ENCODE measurements around the gene CHST1. TPM values are rescaled to one million over a fixed set of nuclear protein-coding genes. Genes with fewer than 3 reads are reported as not detected.

Gene CHST1
- total RNA-seq, 2 experiments from 2014 or later = not detected

- DNase-seq (ENCODE audit: low spot score) = no peak
- TF ChIP-seq CTCF (conservative IDR thresholded peaks at IDR 0.05; ENCODE audit: low read length) = no peak
- TF ChIP-seq EZH2phosphoT487 (IDR thresholded peaks at IDR 0.05; ENCODE audit: borderline replicate concordance, low read depth, low read length) = no peak
Observed at GRCh38 chr11:45702511-45702910, 37.1 kb upstream of the CHST1 start.

GRCh38 chr11:45698777-45699497 lies 33.5 kb upstream of the CHST1 start:
- H3K9me2 ChIP-seq (ENCODE audit: insufficient read depth, low read length) = no peaks in the 10 kb centered on the region
- BruUV-seq (replicated peaks) = no TSS peak
- intact Hi-C loops (cut with micrococcal nuclease; ENCODE audit: unreplicated experiment) = no loop called here
- H3K79me2 ChIP-seq (ENCODE audit: insufficient read depth, low read depth, low read length) = no peaks in the 10 kb centered on the region
- TF ChIP-seq EZH2phosphoT487 (IDR thresholded peaks at IDR 0.05; ENCODE audit: borderline replicate concordance, low read depth, low read length) (no peak), CTCF (conservative IDR thresholded peaks at IDR 0.05; ENCODE audit: low read length) (no peak)
- CTCF ChIA-PET (ENCODE audit: unreplicated experiment) = no interaction called here
- H3K9me3 ChIP-seq (ENCODE audit: low read length) = no peaks in the 10 kb centered on the region
- no peak overlapping the region for H2AFZ ChIP-seq (ENCODE audit: low read length)
- H3K36me3 ChIP-seq (ENCODE audit: insufficient read depth, low read length) = no peaks in the 10 kb centered on the region
- no peak overlapping the region for H3K4me3 ChIP-seq (ENCODE audit: low read depth, low read length, poor library complexity, severe bottlenecking)
- POLR2A ChIA-PET = no interaction called here
- no peaks in the 10 kb centered on the region for H3K4me1 ChIP-seq (ENCODE audit: insufficient read depth, low read length, poor library complexity, severe bottlenecking)
- no peaks in the 10 kb centered on the region for H4K20me1 ChIP-seq (ENCODE audit: insufficient read depth, low read length)
- H3K4me2 ChIP-seq (ENCODE audit: low read length) = no peak overlapping the region
- H3K27ac ChIP-seq (ENCODE audit: low read depth, low read length, poor library complexity, severe bottlenecking) = no peak overlapping the region
- no peak for DNase-seq (ENCODE audit: low spot score)

More at GRCh38 chr11:45702511-45702910, 37.1 kb upstream of the CHST1 start:
- Histone ChIP-seq H4K20me1 (ENCODE audit: insufficient read depth, low read length) (no peaks in the 10 kb centered on the region), H3K79me2 (ENCODE audit: insufficient read depth, low read depth, low read length) (no peaks in the 10 kb centered on the region), H2AFZ (ENCODE audit: low read length) (no peak overlapping the region), H3K4me1 (ENCODE audit: insufficient read depth, low read length, poor library complexity, severe bottlenecking) (no peaks in the 10 kb centered on the region), H3K9me3 (ENCODE audit: low read length) (no peaks in the 10 kb centered on the region), H3K4me2 (ENCODE audit: low read length) (no peak overlapping the region), H3K9me2 (ENCODE audit: insufficient read depth, low read length) (no peaks in the 10 kb centered on the region), H3K27ac (ENCODE audit: low read depth, low read length, poor library complexity, severe bottlenecking) (no peak overlapping the region), H3K4me3 (ENCODE audit: low read depth, low read length, poor library complexity, severe bottlenecking) (no peak overlapping the region), H3K36me3 (ENCODE audit: insufficient read depth, low read length) (no peaks in the 10 kb centered on the region)
- intact Hi-C loops (cut with micrococcal nuclease; ENCODE audit: unreplicated experiment) = no loop called here
- POLR2A ChIA-PET = interaction anchor here (0.6 kb wide), 1 partner anchor 402 kb away, joined by 3 read pairs; no protein-coding TSS in a partner anchor
- BruUV-seq (replicated peaks) = no TSS peak
- CTCF ChIA-PET (ENCODE audit: unreplicated experiment) = no interaction called here

GRCh38 chr11:45692808-45693453 lies 27.5 kb upstream of the CHST1 start:
- Histone ChIP-seq H3K4me2 (ENCODE audit: low read length) (no peak overlapping the region), H2AFZ (ENCODE audit: low read length) (no peak overlapping the region), H3K4me1 (ENCODE audit: insufficient read depth, low read length, poor library complexity, severe bottlenecking) (no peaks in the 10 kb centered on the region), H3K4me3 (ENCODE audit: low read depth, low read length, poor library complexity, severe bottlenecking) (no peak overlapping the region), H4K20me1 (ENCODE audit: insufficient read depth, low read length) (no peaks in the 10 kb centered on the region), H3K9me3 (ENCODE audit: low read length) (no peaks in the 10 kb centered on the region), H3K9me2 (ENCODE audit: insufficient read depth, low read length) (no peaks in the 10 kb centered on the region), H3K79me2 (ENCODE audit: insufficient read depth, low read depth, low read length) (no peaks in the 10 kb centered on the region), H3K36me3 (ENCODE audit: insufficient read depth, low read length) (no peaks in the 10 kb centered on the region), H3K27ac (ENCODE audit: low read depth, low read length, poor library complexity, severe bottlenecking) (no peak overlapping the region)
- BruUV-seq (replicated peaks) = no TSS peak
- intact Hi-C loops (cut with micrococcal nuclease; ENCODE audit: unreplicated experiment) = no loop called here
- ChIA-PET POLR2A (interaction anchor here (0.6 kb wide), 1 partner anchor 67 kb away, joined by 3 read pairs; no protein-coding TSS in a partner anchor), CTCF (ENCODE audit: unreplicated experiment) (no interaction called here)
- DNase-seq (ENCODE audit: low spot score) = no peak
- TF ChIP-seq CTCF (conservative IDR thresholded peaks at IDR 0.05; ENCODE audit: low read length) = no peak
- TF ChIP-seq EZH2phosphoT487 (IDR thresholded peaks at IDR 0.05; ENCODE audit: borderline replicate concordance, low read depth, low read length) = no peak

Measured in OCI-LY7 (cell line).